ENCODE measurements around the gene ATAD2B.

DNA sequence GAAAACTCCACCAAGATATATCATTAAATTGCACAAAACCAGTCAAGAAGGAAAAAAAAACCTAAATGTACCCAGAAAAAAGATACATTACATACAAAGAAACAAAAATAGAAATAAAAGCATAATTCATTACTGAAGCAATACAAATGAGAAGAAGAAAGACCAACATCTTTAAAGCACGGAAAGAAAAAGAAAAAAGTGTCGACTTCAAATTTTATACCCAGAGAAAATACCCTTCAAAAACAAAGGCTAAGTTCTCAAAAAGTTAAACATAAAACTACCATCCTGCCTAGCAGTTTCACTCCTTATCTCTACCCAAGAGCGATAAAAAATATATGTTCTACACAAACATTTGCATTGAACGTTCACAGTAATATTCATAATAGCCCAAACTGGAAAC lies 82.0 kb downstream of the ATAD2B start:
- TF ChIP-seq, protein P1, sequence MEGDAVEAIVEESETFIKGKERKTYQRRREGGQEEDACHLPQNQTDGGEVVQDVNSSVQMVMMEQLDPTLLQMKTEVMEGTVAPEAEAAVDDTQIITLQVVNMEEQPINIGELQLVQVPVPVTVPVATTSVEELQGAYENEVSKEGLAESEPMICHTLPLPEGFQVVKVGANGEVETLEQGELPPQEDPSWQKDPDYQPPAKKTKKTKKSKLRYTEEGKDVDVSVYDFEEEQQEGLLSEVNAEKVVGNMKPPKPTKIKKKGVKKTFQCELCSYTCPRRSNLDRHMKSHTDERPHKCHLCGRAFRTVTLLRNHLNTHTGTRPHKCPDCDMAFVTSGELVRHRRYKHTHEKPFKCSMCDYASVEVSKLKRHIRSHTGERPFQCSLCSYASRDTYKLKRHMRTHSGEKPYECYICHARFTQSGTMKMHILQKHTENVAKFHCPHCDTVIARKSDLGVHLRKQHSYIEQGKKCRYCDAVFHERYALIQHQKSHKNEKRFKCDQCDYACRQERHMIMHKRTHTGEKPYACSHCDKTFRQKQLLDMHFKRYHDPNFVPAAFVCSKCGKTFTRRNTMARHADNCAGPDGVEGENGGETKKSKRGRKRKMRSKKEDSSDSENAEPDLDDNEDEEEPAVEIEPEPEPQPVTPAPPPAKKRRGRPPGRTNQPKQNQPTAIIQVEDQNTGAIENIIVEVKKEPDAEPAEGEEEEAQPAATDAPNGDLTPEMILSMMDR (IDR thresholded peaks at IDR 0.05), result no peak
- TF ChIP-seq POLR2A (IDR thresholded peaks at IDR 0.05), result no peak
